B cell (primary cell): ENCODE measurements around the gene DOCK7. TPM values are rescaled to one million over a fixed set of nuclear protein-coding genes. Genes with fewer than 3 reads are reported as not detected.

Source experiments
- ATAC-seq: fragments of 200-7000 bp; cut with Tn5 transposase; one replicate; pipeline ENCODE4 v1.10.0; 2021; ENCODE audit warnings: low read depth, mild to moderate bottlenecking, moderate number of reproducible peaks, moderate library complexity
- CTCF ChIA-PET: fragments of 350-600 bp; sonication (Branson Sonifier 250); formaldehyde crosslinking; loops from one replicate; lab custom pipeline; 2021; ENCODE audit warnings: antibody characterized with exemption, inconsistent platforms; lab: Charles Lee
- POLR2A ChIA-PET: fragments of 350-600 bp; sonication (Branson Sonifier 250); formaldehyde crosslinking; loops from one replicate; lab custom pipeline; 2021; ENCODE audit warnings: antibody characterized with exemption; lab: Charles Lee
- DNase-seq: peaks from one replicate; pipeline ENCODE4 v3.0.0; 2013
- H2AFZ ChIP-seq: 2 replicates; pipeline ENCODE4 v1.6.1; 2012; ENCODE audit warnings: mild to moderate bottlenecking, low read depth, low read length; ENCODE audit not compliant: insufficient read depth, poor library complexity, severe bottlenecking
- H3K27ac ChIP-seq, 2 donors: 1 replicate in 1 of 2; 2 replicates in 1 of 2; pipeline ENCODE4 v1.5.1; 2012 to 2013; ENCODE audit warnings: low read length in 2 of 2, mild to moderate bottlenecking in 2 of 2, moderate library complexity in 1 of 2
- H3K27me3 ChIP-seq, 4 experiments: fragments of 200-600 bp in 1 of 4; sonication (generic) in 1 of 4; replicated peaks in 1 of 4; 1 replicate in 2 of 4; 2 replicates in 2 of 4; pipeline versions ENCODE4 v1.6.1 to v1.7.0; 2013 to 2016; ENCODE audit warnings: low read length in 3 of 4, mild to moderate bottlenecking in 2 of 4, mixed read lengths in 1 of 4, moderate library complexity in 1 of 4; ENCODE audit not compliant: insufficient read depth in 4 of 4, control insufficient read depth in 3 of 4; ENCODE audit errors: control extremely low read depth in 1 of 4
- H3K36me3 ChIP-seq, 2 experiments: replicated peaks in 1 of 2; 1 replicate in 1 of 2; 2 replicates in 1 of 2; pipeline versions ENCODE4 v1.6.1 to v1.7.1; 2013; ENCODE audit warnings: low read length in 1 of 2; ENCODE audit not compliant: insufficient read depth in 2 of 2, control insufficient read depth in 1 of 2; ENCODE audit errors: control extremely low read depth in 1 of 2, extremely low read depth in 1 of 2
- H3K4me1 ChIP-seq, 2 donors: fragments of 200-600 bp in 1 of 2; sonication (generic) in 1 of 2; 1 replicate in 1 of 2; 2 replicates in 1 of 2; pipeline versions ENCODE4 v1.5.1 to v1.6.1; 2013 to 2017; ENCODE audit warnings: low read length in 2 of 2; ENCODE audit not compliant: control insufficient read depth in 2 of 2, insufficient read depth in 2 of 2
- H3K4me2 ChIP-seq: replicated peaks from 2 replicates; pipeline ENCODE3; 2012; ENCODE audit warnings: mild to moderate bottlenecking, low read depth, low read length; ENCODE audit not compliant: poor library complexity, severe bottlenecking
- H3K4me3 ChIP-seq, 5 experiments: fragments of 200-600 bp in 1 of 5; sonication (generic) in 1 of 5; 1 replicate in 3 of 5; 2 replicates in 2 of 5; pipeline versions ENCODE4 v1.5.1 to v1.7.0; 2011 to 2016; ENCODE audit warnings: low read length in 4 of 5, mild to moderate bottlenecking in 4 of 5, low read depth in 2 of 5, control low read depth in 1 of 5, moderate library complexity in 1 of 5; ENCODE audit not compliant: insufficient read depth in 1 of 5; ENCODE audit errors: control extremely low read depth in 1 of 5, extremely low read depth in 1 of 5
- H3K79me2 ChIP-seq: fragments of 200-600 bp; sonication (generic); one replicate; pipeline ENCODE4 v1.6.0; 2016; ENCODE audit warnings: low read length; ENCODE audit not compliant: control insufficient read depth, insufficient read depth
- H3K9ac ChIP-seq: fragments of 200-600 bp; sonication (generic); 2 replicates; pipeline ENCODE4 v1.6.1; 2017; ENCODE audit warnings: mild to moderate bottlenecking, low read length, moderate library complexity
- H3K9me3 ChIP-seq, 3 donors: one replicate each; pipeline versions ENCODE4 v1.6.1 to v1.7.1; 2013; ENCODE audit warnings: low read length in 2 of 3; ENCODE audit not compliant: control insufficient read depth in 2 of 3, insufficient read depth in 1 of 3; ENCODE audit errors: control extremely low read depth in 1 of 3
- H4K20me1 ChIP-seq: 2 replicates; pipeline ENCODE4 v1.6.0; 2012; ENCODE audit warnings: mild to moderate bottlenecking, low read length; ENCODE audit not compliant: insufficient read depth, control insufficient read depth, poor library complexity, severe bottlenecking
- H3K27ac Mint-ChIP-seq: one replicate; pipeline ENCODE4 v1.8.0; 2021; ENCODE audit warnings: mixed read lengths
- H3K27me3 Mint-ChIP-seq: one replicate; pipeline ENCODE4 v1.8.0; 2021; ENCODE audit warnings: mixed read lengths
- H3K4me1 Mint-ChIP-seq: one replicate; pipeline ENCODE4 v1.8.0; 2021; ENCODE audit warnings: mixed read lengths
- H3K4me3 Mint-ChIP-seq: one replicate; pipeline ENCODE4 v1.8.0; 2021; ENCODE audit warnings: mixed read lengths
- H3K9me3 Mint-ChIP-seq: one replicate; pipeline ENCODE4 v1.8.0; 2022; ENCODE audit warnings: mixed read lengths; ENCODE audit not compliant: insufficient read depth
- CTCF ChIP-seq: fragments of 200-600 bp; IDR thresholded peaks from one replicate; pipeline ENCODE4 v1.8.0; 2022; ENCODE audit warnings: antibody characterized with exemption, mild to moderate bottlenecking
- EZH2 ChIP-seq: IDR thresholded peaks from 2 replicates; pipeline ENCODE4 v1.6.1; 2012; ENCODE audit warnings: borderline replicate concordance, low read depth, mild to moderate bottlenecking, moderate library complexity, low read length; ENCODE audit not compliant: insufficient read depth, poor library complexity, severe bottlenecking
- WGBS: methylation state at CpG from one replicate; pipeline ENCODE4 v1.1.5; 2013; ENCODE audit warnings: missing lambda C conversion rate; ENCODE audit not compliant: insufficient coverage; 5-methylcytosine and 5-hydroxymethylcytosine counted together
- intact Hi-C: fragments of 100-400 bp; cut with micrococcal nuclease; formaldehyde crosslinking; loops from one replicate; pipeline ENCODE4 v1.10.0; 2022
- polyA plus RNA-seq: library from polyadenylated mRNA; depleted of rRNA; stranded (reverse); fragments of >200 nt; gene quantifications from 2 replicates; pipeline ENCODE4 v1.2.3, GENCODE V29; 2012
- total RNA-seq, 2 donors: library from RNA; stranded (reverse); fragments of 120-200 nt in 1 of 2; gene quantifications; 1 replicate in 1 of 2; 2 replicates in 1 of 2; pipeline versions ENCODE4 v1.2.3 to v1.2.4, GENCODE V29; 2013 to 2022

DOCK7 gene
- total and polyA plus RNA-seq, 2 donors (not counting 1 experiment from before 2014, with no cell fraction given): 3.6 to 20.5 TPM

GRCh38 chr1:62712336-62713243 lies 24.4 kb upstream of the DOCK7 start:
- no peak overlapping the region for H3K4me3 ChIP-seq
- H3K4me2 ChIP-seq: no peak overlapping the region
- H3K9me3 Mint-ChIP-seq: no peaks in the 10 kb centered on the region
- TF ChIP-seq EZH2 (no peak), CTCF (no peak)
- ChIA-PET POLR2A (no interaction called here), CTCF (no interaction called here)
- H3K36me3 ChIP-seq: no peaks in the 10 kb centered on the region
- no peaks in the 10 kb centered on the region for H3K79me2 ChIP-seq
- no peak overlapping the region for H3K4me3 Mint-ChIP-seq
- H3K4me1 Mint-ChIP-seq: no peaks in the 10 kb centered on the region
- DNase-seq (no peak), ATAC-seq (no peak)
- H3K9me3 ChIP-seq: no peaks in the 10 kb centered on the region
- no peak overlapping the region for H2AFZ ChIP-seq
- no peaks in the 10 kb centered on the region for H4K20me1 ChIP-seq
- H3K4me1 ChIP-seq: no peaks in the 10 kb centered on the region
- H3K9ac ChIP-seq: no peak overlapping the region
- WGBS: 100% methylated on average over 2 of the region's 3 CpGs
- H3K27me3 Mint-ChIP-seq: no peaks in the 10 kb centered on the region
- no peak overlapping the region for H3K27ac Mint-ChIP-seq
- no peaks in the 10 kb centered on the region for H3K27me3 ChIP-seq
- H3K27ac ChIP-seq: no peak overlapping the region
- intact Hi-C loops: no loop called here

DNA sequence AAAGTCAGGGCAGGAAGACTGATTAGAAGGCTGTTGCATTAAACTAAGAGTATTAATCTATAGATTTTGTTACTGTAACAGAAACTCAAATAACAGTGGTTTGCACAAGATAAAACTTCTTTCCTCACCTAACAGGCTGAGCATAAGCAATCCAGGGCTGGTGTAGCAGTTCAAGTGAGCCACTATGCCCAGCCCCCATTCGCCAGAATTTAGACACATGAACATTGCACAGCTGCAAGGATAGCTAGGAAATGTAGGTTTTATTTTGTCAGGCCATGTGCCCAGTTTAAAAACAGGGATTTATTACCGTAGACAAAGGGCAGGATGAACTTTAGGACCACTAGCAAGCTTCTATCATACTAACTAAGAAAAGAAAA lies 19.5 kb upstream of the DOCK7 start:
- Mint-ChIP-seq H3K27ac (no peak overlapping the region), H3K4me3 (no peak overlapping the region), H3K27me3 (no peaks in the 10 kb centered on the region), H3K9me3 (no peaks in the 10 kb centered on the region), H3K4me1 (no peaks in the 10 kb centered on the region)
- intact Hi-C loops: no loop called here
- Histone ChIP-seq H2AFZ (no peak overlapping the region), H3K4me3 (no peak overlapping the region), H4K20me1 (no peaks in the 10 kb centered on the region), H3K9me3 (peaks cover 0 to 10% (median 0%) of the 10 kb centered on the region in 3 donors), H3K79me2 (no peaks in the 10 kb centered on the region), H3K4me2 (no peak overlapping the region), H3K4me1 (no peaks in the 10 kb centered on the region), H3K27me3 (no peaks in the 10 kb centered on the region), H3K36me3 (no peaks in the 10 kb centered on the region), H3K9ac (no peak overlapping the region), H3K27ac (no peak overlapping the region)
- CTCF ChIA-PET: no interaction called here
- WGBS: no CpG with 5 or more reads among the region's 2 CpGs
- TF ChIP-seq CTCF: no peak
- no peak for TF ChIP-seq EZH2
- POLR2A ChIA-PET: no interaction called here
- DNase-seq: no peak
- no peak for ATAC-seq
